ENCODE results near the gene SULF2. TPM values are rescaled to one million over a fixed set of nuclear protein-coding genes. Genes with fewer than 3 reads are reported as not detected.

SULF2 gene
- total RNA-seq, 1 donor from 2014 or later = 24.0 TPM

GRCh38 chr20:47610945-47611250, 174.4 kb downstream of the SULF2 start:
- no peaks in the 10 kb centered on the region for H3K9me3 ChIP-seq (ENCODE audit: low read depth)
- H4K20me1 ChIP-seq (ENCODE audit: low read depth) = peaks cover 5% of the 10 kb centered on the region
- H3K27ac ChIP-seq = no peak overlapping the region
- Mint-ChIP-seq H3K4me3 (no peak overlapping the region), H3K27ac (no peak overlapping the region), H3K36me3 (no peaks in the 10 kb centered on the region), H3K4me1 (peaks cover 6% of the 10 kb centered on the region), H3K27me3 (ENCODE audit: insufficient read depth, low read depth) (no peaks in the 10 kb centered on the region), H3K9me3 (no peaks in the 10 kb centered on the region)
- TF ChIP-seq EZH2phosphoT487 (IDR thresholded peaks at IDR 0.05) (no peak), CTCF (IDR thresholded peaks at IDR 0.05) (no peak), EZH2 (IDR thresholded peaks at IDR 0.05) (no peak)
- no peak overlapping the region for H3K4me3 ChIP-seq
- no peak overlapping the region for H2AFZ ChIP-seq (replicated peaks)
- no peaks in the 10 kb centered on the region for H3K27me3 ChIP-seq
- no peaks in the 10 kb centered on the region for H3K36me3 ChIP-seq
- DNase-seq (ENCODE audit: low spot score) = no peak
- H3F3A ChIP-seq (ENCODE audit: low read depth) = no peaks in the 10 kb centered on the region
- H3K9ac ChIP-seq = no peak overlapping the region
- H3K4me2 ChIP-seq = no peak overlapping the region
- H3K79me2 ChIP-seq (ENCODE audit: low read depth) = peaks cover 87% of the 10 kb centered on the region
- H3K4me1 ChIP-seq = no peaks in the 10 kb centered on the region

GRCh38 chr20:47610247-47610944, 174.9 kb downstream of the SULF2 start:
- H3K27ac Mint-ChIP-seq = no peak overlapping the region
- Histone ChIP-seq H3K4me2 (no peak overlapping the region), H3K4me3 (no peak overlapping the region), H3K9me3 (ENCODE audit: low read depth) (no peaks in the 10 kb centered on the region), H3F3A (ENCODE audit: low read depth) (no peaks in the 10 kb centered on the region), H3K36me3 (no peaks in the 10 kb centered on the region), H3K4me1 (no peaks in the 10 kb centered on the region), H4K20me1 (ENCODE audit: low read depth) (peaks cover 10% of the 10 kb centered on the region), H3K27ac (no peak overlapping the region), H3K9ac (no peak overlapping the region), H3K79me2 (ENCODE audit: low read depth) (peaks cover 88% of the 10 kb centered on the region), H3K27me3 (no peaks in the 10 kb centered on the region), H2AFZ (replicated peaks) (no peak overlapping the region)
- H3K4me3 Mint-ChIP-seq = no peak overlapping the region
- no peaks in the 10 kb centered on the region for H3K27me3 Mint-ChIP-seq (ENCODE audit: insufficient read depth, low read depth)
- TF ChIP-seq EZH2 (IDR thresholded peaks at IDR 0.05) (no peak), EZH2phosphoT487 (IDR thresholded peaks at IDR 0.05) (no peak), CTCF (IDR thresholded peaks at IDR 0.05) (no peak)
- H3K4me1 Mint-ChIP-seq = peaks cover 6% of the 10 kb centered on the region
- peaks cover 3% of the 10 kb centered on the region for H3K36me3 Mint-ChIP-seq
- peaks cover 2% of the 10 kb centered on the region for H3K9me3 Mint-ChIP-seq
- no peak for DNase-seq (ENCODE audit: low spot score)

- H3K4me3 ChIP-seq = no peak overlapping the region
- no peak for DNase-seq (ENCODE audit: low spot score)
- H3K27ac Mint-ChIP-seq = no peak overlapping the region
- H3K27me3 Mint-ChIP-seq (ENCODE audit: insufficient read depth, low read depth) = no peaks in the 10 kb centered on the region
- peaks cover 6% of the 10 kb centered on the region for H3K4me1 Mint-ChIP-seq
- H4K20me1 ChIP-seq (ENCODE audit: low read depth) = peaks cover 11% of the 10 kb centered on the region
- H3K9ac ChIP-seq = no peak overlapping the region
- peaks cover 88% of the 10 kb centered on the region for H3K79me2 ChIP-seq (ENCODE audit: low read depth)
- H3K36me3 ChIP-seq = no peaks in the 10 kb centered on the region
- no peak overlapping the region for H3K4me3 Mint-ChIP-seq
- no peaks in the 10 kb centered on the region for H3F3A ChIP-seq (ENCODE audit: low read depth)
- no peak overlapping the region for H2AFZ ChIP-seq (replicated peaks)
- peaks cover 5% of the 10 kb centered on the region for H3K36me3 Mint-ChIP-seq
- no peak overlapping the region for H3K27ac ChIP-seq
- TF ChIP-seq EZH2phosphoT487 (IDR thresholded peaks at IDR 0.05) (no peak), EZH2 (IDR thresholded peaks at IDR 0.05) (no peak), CTCF (IDR thresholded peaks at IDR 0.05) (no peak)
- no peaks in the 10 kb centered on the region for H3K4me1 ChIP-seq
- no peaks in the 10 kb centered on the region for H3K27me3 ChIP-seq
- no peak overlapping the region for H3K4me2 ChIP-seq
- H3K9me3 ChIP-seq (ENCODE audit: low read depth) = no peaks in the 10 kb centered on the region
- H3K9me3 Mint-ChIP-seq = peaks cover 4% of the 10 kb centered on the region
Observed at GRCh38 chr20:47609001-47609400, 176.3 kb downstream of the SULF2 start.

Small RNAs within 50 kb of the gene (small RNA-seq; reads per million reads assigned to genes)
- not detected for gene RNU7-173P
